DOHH2 (cell line): ENCODE results near the gene AFG3L2.

Experiments used
- CTCF ChIP-seq: fragments of 200-600 bp; sonication (generic); IDR thresholded peaks from one replicate; pipeline ENCODE4 v1.5.1; 2014; ENCODE audit warnings: antibody characterized with exemption, mild to moderate bottlenecking, low read depth, low read length; ENCODE audit not compliant: poor library complexity, severe bottlenecking
- EZH2phosphoT487 ChIP-seq: fragments of 200-600 bp; sonication (generic); IDR thresholded peaks from 2 replicates; pipeline ENCODE4 v1.6.1; 2017; ENCODE audit warnings: borderline replicate concordance, mild to moderate bottlenecking, antibody characterized with exemption, low read length, moderate library complexity, mixed read lengths

GRCh38 chr18:12293831-12294230 is 83.2 kb downstream of the AFG3L2 start:
- TF ChIP-seq CTCF (no peak), EZH2phosphoT487 (no peak)
